H9 (cell line): ENCODE data around the gene TFDP1. TPM values are rescaled to one million over a fixed set of nuclear protein-coding genes. Genes with fewer than 3 reads are reported as not detected.
A peak's percentile ranks its signal among the peaks of the same experiment; 100 is the strongest.

ENCODE experiments used
- DNase-seq: peaks from one replicate; pipeline ENCODE4 v3.0.0-alpha.2; 2017
- H2AFZ ChIP-seq: one replicate; pipeline ENCODE4 v1.6.1; 2013; ENCODE audit warnings: mild to moderate bottlenecking, low read length, control low read depth, moderate library complexity
- H2AK5ac ChIP-seq: 2 replicates; pipeline ENCODE4 v1.6.1; 2013; ENCODE audit warnings: low read length, control low read depth, mixed read lengths; ENCODE audit not compliant: insufficient read length
- H2BK120ac ChIP-seq: one replicate; pipeline ENCODE4 v1.6.1; 2013; ENCODE audit warnings: low read depth, mild to moderate bottlenecking, low read length, control low read depth, inconsistent platforms; ENCODE audit not compliant: poor library complexity, severe bottlenecking
- H2BK12ac ChIP-seq: 2 replicates; pipeline ENCODE4 v1.6.1; 2013; ENCODE audit warnings: low read length, control low read depth, mixed read lengths, low read depth; ENCODE audit not compliant: insufficient read length
- H2BK15ac ChIP-seq: 2 replicates; pipeline ENCODE4 v1.6.1; 2013; ENCODE audit warnings: low read depth, low read length, control low read depth
- H2BK20ac ChIP-seq: one replicate; pipeline ENCODE4 v1.6.1; 2013; ENCODE audit warnings: low read depth, mild to moderate bottlenecking, low read length, control low read depth, inconsistent platforms; ENCODE audit not compliant: poor library complexity, severe bottlenecking
- H2BK5ac ChIP-seq: 2 replicates; pipeline ENCODE4 v1.6.1; 2013; ENCODE audit warnings: low read length, control low read depth, mixed read lengths; ENCODE audit not compliant: insufficient read length
- H3K14ac ChIP-seq: 2 replicates; pipeline ENCODE4 v1.6.1; 2013; ENCODE audit warnings: low read length, control low read depth; ENCODE audit not compliant: insufficient read depth
- H3K18ac ChIP-seq: 2 replicates; pipeline ENCODE4 v1.6.1; 2013; ENCODE audit warnings: low read depth, mild to moderate bottlenecking, mixed read lengths, low read length, control low read depth; ENCODE audit not compliant: insufficient read length
- H3K23ac ChIP-seq: 2 replicates; pipeline ENCODE4 v1.6.1; 2013; ENCODE audit warnings: low read length, control low read depth, mixed read lengths, low read depth; ENCODE audit not compliant: insufficient read length
- H3K23me2 ChIP-seq: 2 replicates; pipeline ENCODE4 v1.6.1; 2013; ENCODE audit warnings: low read depth, mild to moderate bottlenecking, mixed read lengths, low read length, control low read depth; ENCODE audit not compliant: insufficient read length, poor library complexity, severe bottlenecking
- H3K27ac ChIP-seq: 2 replicates; pipeline ENCODE4 v1.5.1; 2013; ENCODE audit warnings: low read length, control low read depth, mixed read lengths, low read depth; ENCODE audit not compliant: insufficient read length
- H3K27me3 ChIP-seq: 2 replicates; pipeline ENCODE4 v1.6.1; 2013; ENCODE audit warnings: low read length, control low read depth, inconsistent platforms; ENCODE audit not compliant: insufficient read depth
- H3K4ac ChIP-seq: 2 replicates; pipeline ENCODE4 v1.6.1; 2013; ENCODE audit warnings: low read depth, mild to moderate bottlenecking, control low read depth, inconsistent platforms, low read length, moderate library complexity
- H3K4me1 ChIP-seq: 2 replicates; pipeline ENCODE4 v1.6.1; 2013; ENCODE audit warnings: low read length, control low read depth, inconsistent platforms; ENCODE audit not compliant: insufficient read depth
- H3K4me2 ChIP-seq: 2 replicates; pipeline ENCODE4 v1.6.1; 2013; ENCODE audit warnings: low read length, control low read depth, mixed read lengths; ENCODE audit not compliant: insufficient read length, insufficient read depth
- H3K56ac ChIP-seq: 2 replicates; pipeline ENCODE4 v1.6.1; 2013; ENCODE audit warnings: low read depth, mild to moderate bottlenecking, mixed read lengths, low read length, control low read depth; ENCODE audit not compliant: insufficient read length
- H3K79me1 ChIP-seq: 2 replicates; pipeline ENCODE4 v1.6.1; 2013; ENCODE audit warnings: low read depth, mild to moderate bottlenecking, moderate library complexity, low read length, control low read depth, inconsistent platforms; ENCODE audit not compliant: insufficient read depth, poor library complexity, severe bottlenecking
- H3K79me2 ChIP-seq: 2 replicates; pipeline ENCODE4 v1.6.1; 2013; ENCODE audit warnings: low read length, control low read depth, inconsistent platforms; ENCODE audit not compliant: insufficient read depth
- H3K9ac ChIP-seq: 2 replicates; pipeline ENCODE4 v1.6.1; 2013; ENCODE audit warnings: low read length, control low read depth, mixed read lengths; ENCODE audit not compliant: insufficient read length; ENCODE audit errors: extremely low read depth
- H3K9me3 ChIP-seq: one replicate; pipeline ENCODE4 v1.6.1; 2013; ENCODE audit warnings: low read depth, low read length, inconsistent platforms; ENCODE audit not compliant: control insufficient read depth
- H3T11ph ChIP-seq: one replicate; pipeline ENCODE4 v1.6.1; 2013; ENCODE audit warnings: mild to moderate bottlenecking, low read length, control low read depth, inconsistent platforms
- H4K20me1 ChIP-seq: one replicate; pipeline ENCODE4 v1.6.1; 2013; ENCODE audit not compliant: control insufficient read depth, insufficient read length, insufficient read depth
- H4K5ac ChIP-seq: 2 replicates; pipeline ENCODE4 v1.6.1; 2013; ENCODE audit warnings: low read depth, mild to moderate bottlenecking, mixed read lengths, low read length, control low read depth; ENCODE audit not compliant: insufficient read length
- H4K8ac ChIP-seq: replicated peaks from 2 replicates; pipeline ENCODE4 v1.6.1; 2013; ENCODE audit warnings: low read length, control low read depth, mixed read lengths, low read depth; ENCODE audit not compliant: insufficient read length
- H4K91ac ChIP-seq: 2 replicates; pipeline ENCODE4 v1.6.1; 2013; ENCODE audit warnings: low read depth, mild to moderate bottlenecking, moderate library complexity, mixed read lengths, low read length, control low read depth; ENCODE audit not compliant: insufficient read length
- H3K27ac Mint-ChIP-seq, 3 experiments: 2 replicates in 2 of 3; 3 replicates in 1 of 3; pipeline ENCODE4 v1.8.0; 2020 to 2021; ENCODE audit warnings: mixed read lengths in 3 of 3, mild to moderate bottlenecking in 1 of 3, moderate library complexity in 1 of 3
- H3K27me3 Mint-ChIP-seq: 2 replicates; pipeline ENCODE4 v1.8.0; 2021; ENCODE audit warnings: low read depth, mild to moderate bottlenecking, moderate library complexity, mixed read lengths
- H3K36me3 Mint-ChIP-seq, 3 experiments: 2 replicates in 2 of 3; 3 replicates in 1 of 3; pipeline ENCODE4 v1.8.0; 2020 to 2021; ENCODE audit warnings: low read depth in 3 of 3, mixed read lengths in 3 of 3; ENCODE audit not compliant: insufficient read depth in 1 of 3
- H3K4me1 Mint-ChIP-seq, 2 experiments: 2 replicates each; pipeline ENCODE4 v1.8.0; 2020; ENCODE audit warnings: mixed read lengths in 2 of 2
- H3K4me3 Mint-ChIP-seq, 2 experiments: 2 replicates in 1 of 2; 3 replicates in 1 of 2; pipeline ENCODE4 v1.8.0; 2020 to 2021; ENCODE audit warnings: mild to moderate bottlenecking in 2 of 2, mixed read lengths in 2 of 2, moderate library complexity in 1 of 2
- H3K9me3 Mint-ChIP-seq, 2 experiments: 2 replicates in 1 of 2; 3 replicates in 1 of 2; pipeline ENCODE4 v1.8.0; 2020; ENCODE audit warnings: mild to moderate bottlenecking in 2 of 2, mixed read lengths in 2 of 2, moderate library complexity in 1 of 2
- WGBS: extraction: QIAGEN DNeasy Blood & Tissue Kit; methylation state at CpG from one replicate; pipeline ENCODE4 v1.1.7; 2013; ENCODE audit warnings: missing lambda C conversion rate, low lambda C conversion rate, mixed read lengths; ENCODE audit not compliant: insufficient read length; ENCODE audit errors: extremely low coverage; 5-methylcytosine and 5-hydroxymethylcytosine counted together
- total RNA-seq: library from RNA; stranded (reverse); gene quantifications from 2 replicates; pipeline ENCODE4 v1.2.1, GENCODE V29; 2021
- TF ChIP-seq, protein P1 (sequence below): fragments of 200-600 bp; sonication (generic); conservative IDR thresholded peaks from 3 replicates; pipeline ENCODE4 v1.8.0; 2021; ENCODE audit warnings: antibody characterized with exemption, mild to moderate bottlenecking

The TFDP1 gene
- total RNA-seq, 1 experiment from 2014 or later, result 111 TPM

DNA sequence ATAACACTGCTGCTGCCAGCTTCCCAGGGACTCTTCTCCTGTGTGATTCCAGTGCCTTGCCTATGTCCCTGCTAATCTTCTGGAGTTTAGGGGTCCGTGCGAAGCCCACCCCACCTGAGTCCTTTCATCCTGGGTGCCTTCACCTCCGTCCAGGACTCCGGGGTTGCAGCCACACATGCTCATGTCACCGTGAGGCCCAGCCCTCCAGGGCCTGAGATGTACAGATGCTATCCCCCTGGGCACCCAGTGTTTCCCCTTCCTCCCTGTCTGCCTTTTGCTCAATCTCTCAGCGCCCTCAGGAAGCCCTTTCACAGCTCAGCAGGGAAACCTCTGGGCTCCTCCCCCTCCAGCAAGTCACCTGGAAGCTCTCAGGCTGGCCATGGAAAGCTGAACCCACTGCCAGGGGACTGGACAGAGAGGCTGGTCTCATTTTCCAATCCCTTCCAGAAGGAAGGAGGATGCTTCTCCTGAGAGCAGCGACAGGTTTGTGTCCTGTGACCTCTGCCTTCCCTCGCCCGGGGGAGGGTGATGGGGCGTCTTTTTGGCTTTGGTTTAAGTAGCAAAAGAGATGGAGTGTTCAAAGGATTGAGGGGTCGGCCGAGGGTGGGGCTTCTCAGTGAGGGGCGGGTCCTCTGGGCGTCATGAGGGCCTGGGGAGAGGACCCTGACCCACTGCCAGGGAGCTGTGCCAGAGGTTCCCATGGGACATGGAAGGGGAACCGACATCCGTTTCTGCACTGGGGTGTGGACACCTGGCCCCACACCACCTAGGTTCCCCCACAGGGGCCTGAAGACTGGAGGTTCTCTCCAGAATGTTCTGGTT lies 30.8 kb upstream of the TFDP1 start:
- no peak overlapping the region for H3K14ac ChIP-seq
- DNase-seq, result no peak
- TF ChIP-seq, protein P1, sequence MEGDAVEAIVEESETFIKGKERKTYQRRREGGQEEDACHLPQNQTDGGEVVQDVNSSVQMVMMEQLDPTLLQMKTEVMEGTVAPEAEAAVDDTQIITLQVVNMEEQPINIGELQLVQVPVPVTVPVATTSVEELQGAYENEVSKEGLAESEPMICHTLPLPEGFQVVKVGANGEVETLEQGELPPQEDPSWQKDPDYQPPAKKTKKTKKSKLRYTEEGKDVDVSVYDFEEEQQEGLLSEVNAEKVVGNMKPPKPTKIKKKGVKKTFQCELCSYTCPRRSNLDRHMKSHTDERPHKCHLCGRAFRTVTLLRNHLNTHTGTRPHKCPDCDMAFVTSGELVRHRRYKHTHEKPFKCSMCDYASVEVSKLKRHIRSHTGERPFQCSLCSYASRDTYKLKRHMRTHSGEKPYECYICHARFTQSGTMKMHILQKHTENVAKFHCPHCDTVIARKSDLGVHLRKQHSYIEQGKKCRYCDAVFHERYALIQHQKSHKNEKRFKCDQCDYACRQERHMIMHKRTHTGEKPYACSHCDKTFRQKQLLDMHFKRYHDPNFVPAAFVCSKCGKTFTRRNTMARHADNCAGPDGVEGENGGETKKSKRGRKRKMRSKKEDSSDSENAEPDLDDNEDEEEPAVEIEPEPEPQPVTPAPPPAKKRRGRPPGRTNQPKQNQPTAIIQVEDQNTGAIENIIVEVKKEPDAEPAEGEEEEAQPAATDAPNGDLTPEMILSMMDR, result no peak
- Mint-ChIP-seq H3K4me3 (no peak overlapping the region), H3K27ac (peak overlapping the region in 2 of 3 experiments; percentile 40 to 64; a peak in 2 of 7 replicates), H3K9me3 (no peaks in the 10 kb centered on the region), H3K4me1 (peaks cover 12 to 26% of the 10 kb centered on the region in 2 experiments), H3K27me3 (no peaks in the 10 kb centered on the region), H3K36me3 (peaks cover 0 to 21% (median 19%) of the 10 kb centered on the region in 3 experiments; a peak in 5 of 7 replicates)
- H2BK15ac ChIP-seq, result no peak overlapping the region
- H4K8ac ChIP-seq, result no peak overlapping the region
- no peak overlapping the region for H4K5ac ChIP-seq
- H3T11ph ChIP-seq, result no peak overlapping the region
- H3K23ac ChIP-seq, result no peak overlapping the region
- no peak overlapping the region for H3K9ac ChIP-seq
- H2BK5ac ChIP-seq, result no peak overlapping the region
- peaks cover 3% of the 10 kb centered on the region for H4K20me1 ChIP-seq
- no peak overlapping the region for H2AK5ac ChIP-seq
- no peak overlapping the region for H3K4ac ChIP-seq
- no peak overlapping the region for H2BK12ac ChIP-seq
- no peaks in the 10 kb centered on the region for H3K79me1 ChIP-seq
- H3K56ac ChIP-seq, result no peak overlapping the region
- no peak overlapping the region for H2AFZ ChIP-seq
- no peaks in the 10 kb centered on the region; the same call in 1 of the 2 replicates for H3K4me1 ChIP-seq
- no peaks in the 10 kb centered on the region for H3K27me3 ChIP-seq
- H4K91ac ChIP-seq, result no peak overlapping the region
- H3K4me2 ChIP-seq, result no peak overlapping the region
- H3K23me2 ChIP-seq, result no peaks in the 10 kb centered on the region
- no CpG with 5 or more reads among the region's 16 CpGs for WGBS
- no peaks in the 10 kb centered on the region; the same call in 1 of the 2 replicates for H3K79me2 ChIP-seq
- H2BK20ac ChIP-seq, result no peak overlapping the region
- no peak overlapping the region for H2BK120ac ChIP-seq
- H3K9me3 ChIP-seq, result no peaks in the 10 kb centered on the region
- no peak overlapping the region for H3K27ac ChIP-seq
- H3K18ac ChIP-seq, result no peak overlapping the region
